ENCODE measurements around the gene ACTR1B.
"Not testable (repeated sequence)": the region's sequence is repeated elsewhere in the genome, so short reads cannot be mapped to it uniquely, and the experiment has no call there.

The ACTR1B gene

GRCh38 chr2:97688062-97688827 is 24.4 kb upstream of the ACTR1B start:
- no peak for DNase-seq (ENCODE audit: low spot score)

GRCh38 chr2:97687235-97687634 is 23.4 kb upstream of the ACTR1B start:
- DNase-seq (ENCODE audit: low spot score); FAIRE-seq: not testable (repeated sequence)

More at GRCh38 chr2:97688062-97688827, 24.4 kb upstream of the ACTR1B start:
- FAIRE-seq = peak; percentile 69

- FAIRE-seq = no peak
- DNase-seq (ENCODE audit: low spot score) = no peak
Observed at GRCh38 chr2:97678298-97678697, 14.5 kb upstream of the ACTR1B start.

GRCh38 chr2:97677480-97677879 is 13.6 kb upstream of the ACTR1B start:
- FAIRE-seq (no peak), DNase-seq (ENCODE audit: low spot score) (no peak)

- FAIRE-seq = no peak
- DNase-seq (ENCODE audit: low spot score) = no peak
Observed at GRCh38 chr2:97676620-97677019, 12.8 kb upstream of the ACTR1B start.

- DNase-seq (ENCODE audit: low spot score) (no peak), FAIRE-seq (no peak)
Observed at GRCh38 chr2:97675430-97676113, 11.7 kb upstream of the ACTR1B start.

GRCh38 chr2:97673915-97674283 is 10.1 kb upstream of the ACTR1B start:
- DNase-seq (ENCODE audit: low spot score) = no peak
- FAIRE-seq = no peak

- no peak for FAIRE-seq
- DNase-seq (ENCODE audit: low spot score) = no peak
Observed at GRCh38 chr2:97673182-97673914, 9.5 kb upstream of the ACTR1B start.

- FAIRE-seq; DNase-seq (ENCODE audit: low spot score): not testable (repeated sequence)
Observed at GRCh38 chr2:97672606-97673140, 8.8 kb upstream of the ACTR1B start.

- FAIRE-seq = no peak
- DNase-seq (ENCODE audit: low spot score) = no peak
Observed at GRCh38 chr2:97671526-97671925, 7.7 kb upstream of the ACTR1B start.

- FAIRE-seq = no peak
Observed at GRCh38 chr2:97670471-97670870, 6.6 kb upstream of the ACTR1B start.

GRCh38 chr2:97669448-97669847 is 5.6 kb upstream of the ACTR1B start, which contains the start of gene C2orf92:
TSS of gene C2orf92 (plus strand) at chr2:97669713. CDS start at chr2:97669789, 76 bp downstream.
- FAIRE-seq = no peak
- no peak for DNase-seq (ENCODE audit: low spot score)

More at GRCh38 chr2:97670471-97670870, 6.6 kb upstream of the ACTR1B start:
- no peak for DNase-seq (ENCODE audit: low spot score)

GRCh38 chr2:97664636-97664970 is 759 bp upstream of the ACTR1B start:
- no peak for FAIRE-seq
- no peak for DNase-seq (ENCODE audit: low spot score)

GRCh38 chr2:97663626-97663961 is 250 bp downstream of the ACTR1B start:
- FAIRE-seq (no peak), DNase-seq (ENCODE audit: low spot score) (no peak)

GRCh38 chr2:97662895-97663625 is 784 bp downstream of the ACTR1B start:
- FAIRE-seq (no peak), DNase-seq (ENCODE audit: low spot score) (peak; percentile 78)

GRCh38 chr2:97662386-97662894 is 1.4 kb downstream of the ACTR1B start:
- no peak for FAIRE-seq
- no peak for DNase-seq (ENCODE audit: low spot score)

GRCh38 chr2:97661927-97662326 is 1.9 kb downstream of the ACTR1B start:
- no peak for DNase-seq (ENCODE audit: low spot score)

GRCh38 chr2:97660775-97661389 is 3.0 kb downstream of the ACTR1B start:
- DNase-seq (ENCODE audit: low spot score) (no peak), FAIRE-seq (no peak)

More at GRCh38 chr2:97661927-97662326, 1.9 kb downstream of the ACTR1B start:
- FAIRE-seq = no peak

GRCh38 chr2:97660044-97660774 is 3.6 kb downstream of the ACTR1B start:
- FAIRE-seq (no peak), DNase-seq (ENCODE audit: low spot score) (no peak)

All from urothelium cell line (cell line).